ENCODE results near the gene CENPS.
"Not testable (repeated sequence)": the region's sequence is repeated elsewhere in the genome, so short reads cannot be mapped to it uniquely, and the experiment has no call there.

CENPS gene

DNA sequence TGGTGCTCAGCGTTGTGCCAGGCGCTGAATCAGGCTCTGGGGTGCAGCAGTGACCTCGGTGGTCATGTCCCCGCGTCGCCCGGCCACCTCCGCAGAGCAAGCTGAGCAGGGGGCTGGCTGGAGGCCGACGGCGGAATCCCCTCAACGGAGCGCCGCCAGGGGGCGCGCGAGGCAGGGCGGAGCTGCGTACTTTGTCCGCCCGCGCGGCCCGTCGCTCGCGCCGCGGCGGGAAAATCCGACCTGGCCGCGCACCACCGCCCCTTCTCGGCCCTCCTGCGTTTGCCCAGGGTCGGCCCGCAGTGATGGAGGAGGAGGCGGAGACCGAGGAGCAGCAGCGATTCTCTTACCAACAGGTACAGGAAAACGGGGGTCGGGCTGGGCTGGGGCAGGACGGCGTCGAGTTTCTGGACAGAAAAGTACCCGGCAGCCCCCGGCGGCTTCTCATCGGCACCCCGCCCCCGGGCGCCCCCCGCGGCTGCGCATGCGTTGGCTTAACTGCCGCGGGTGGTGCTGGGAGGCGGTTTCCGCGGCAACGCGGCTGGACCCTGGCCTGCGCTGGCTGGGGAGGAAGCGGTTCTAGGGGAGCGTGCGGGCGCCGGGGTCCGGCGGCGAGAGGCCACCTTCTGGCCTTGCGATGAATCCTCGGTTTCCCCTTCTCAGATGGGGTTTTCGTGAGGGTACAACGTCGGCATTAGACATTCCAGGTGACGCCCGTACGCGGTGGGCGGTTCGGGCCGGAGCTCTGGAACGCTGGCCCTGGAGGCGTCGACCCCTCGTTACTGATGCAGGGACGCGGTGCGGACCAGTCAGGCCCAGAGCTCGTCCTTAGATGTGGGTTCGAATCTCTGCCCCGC, at the start of gene CENPS:
TSS of gene CENPS (plus strand) at position 218 of the 854 bp plus-strand sequence. CDS start at position 303, 85 bp downstream.
- peak; percentile 57 for DNase-seq (ENCODE audit: low read depth, low spot score)

DNA sequence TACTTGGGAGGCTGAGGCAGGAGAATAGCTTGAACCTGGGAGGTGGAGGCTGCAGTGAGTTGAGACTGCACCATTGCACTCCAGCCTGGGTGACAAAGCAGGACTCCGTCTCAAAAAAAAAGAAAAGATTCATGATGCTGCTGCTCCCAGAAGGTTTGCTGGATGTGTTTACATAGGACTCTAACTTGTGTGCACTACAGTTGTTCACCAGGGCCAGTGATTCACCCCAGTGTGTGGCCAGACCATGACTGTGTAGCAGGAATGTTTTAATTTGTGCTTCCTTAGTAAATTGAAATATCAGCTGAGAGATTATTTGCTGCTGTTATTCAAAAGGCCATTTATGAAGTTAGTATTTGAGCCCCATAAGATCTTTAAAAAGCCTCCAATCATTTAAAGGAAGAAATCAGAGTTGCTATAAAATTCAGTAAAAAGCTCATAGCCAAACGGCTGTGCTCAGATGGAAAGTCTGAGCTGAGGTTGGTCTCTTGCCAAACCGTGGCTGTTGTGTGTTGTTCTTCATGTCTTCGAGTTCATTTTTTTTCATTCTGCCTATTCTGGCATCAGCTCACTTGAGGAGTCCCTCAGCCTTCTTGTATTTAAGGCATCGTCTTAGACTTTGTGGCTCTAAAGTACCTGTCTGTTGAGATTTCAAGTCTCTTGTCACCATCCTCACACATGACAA, 49.5 kb upstream of the CENPS start:
- DNase-seq (ENCODE audit: low read depth, low spot score), result no peak

DNA sequence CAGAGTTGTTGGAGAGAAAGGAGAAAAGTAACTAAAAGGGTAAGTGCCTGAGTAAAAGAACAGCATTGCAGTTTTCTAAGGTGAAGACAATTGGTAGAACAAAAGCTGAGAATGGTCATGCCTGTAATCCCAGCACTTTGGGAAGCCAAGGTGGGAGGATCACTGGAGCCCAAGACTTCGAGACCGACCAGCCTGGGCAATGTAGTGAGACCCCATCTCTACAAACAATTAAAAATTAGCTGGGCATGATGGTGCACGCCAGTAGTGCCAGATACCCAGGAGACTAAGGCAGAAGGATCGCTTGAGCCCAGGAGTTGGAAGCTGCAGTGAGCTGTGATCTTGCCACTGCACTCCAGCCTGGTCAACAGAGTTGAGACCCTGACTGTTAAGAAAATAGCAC, 46.6 kb upstream of the CENPS start:
- no peak for DNase-seq (ENCODE audit: low read depth, low spot score)

DNA sequence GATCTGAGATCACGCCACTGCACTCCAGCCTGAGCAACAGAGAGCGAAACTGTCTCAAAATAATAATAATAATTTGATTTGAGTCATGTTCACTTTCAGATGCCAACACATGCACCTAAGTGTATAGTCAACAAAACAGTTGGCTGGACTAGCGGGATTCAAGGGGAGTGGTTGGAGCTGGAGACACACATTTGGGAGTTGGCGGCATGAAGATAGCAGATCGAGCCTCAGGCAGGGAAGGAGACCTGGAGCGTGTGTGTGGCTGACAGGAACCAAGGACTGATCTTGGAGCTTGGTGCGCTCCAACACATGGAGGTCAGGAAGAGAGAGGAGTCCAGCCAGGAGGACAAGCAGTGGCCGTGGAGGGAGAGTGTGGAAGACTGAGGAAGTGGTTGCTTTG, 46.0 kb upstream of the CENPS start:
- no peak for DNase-seq (ENCODE audit: low read depth, low spot score)

DNA sequence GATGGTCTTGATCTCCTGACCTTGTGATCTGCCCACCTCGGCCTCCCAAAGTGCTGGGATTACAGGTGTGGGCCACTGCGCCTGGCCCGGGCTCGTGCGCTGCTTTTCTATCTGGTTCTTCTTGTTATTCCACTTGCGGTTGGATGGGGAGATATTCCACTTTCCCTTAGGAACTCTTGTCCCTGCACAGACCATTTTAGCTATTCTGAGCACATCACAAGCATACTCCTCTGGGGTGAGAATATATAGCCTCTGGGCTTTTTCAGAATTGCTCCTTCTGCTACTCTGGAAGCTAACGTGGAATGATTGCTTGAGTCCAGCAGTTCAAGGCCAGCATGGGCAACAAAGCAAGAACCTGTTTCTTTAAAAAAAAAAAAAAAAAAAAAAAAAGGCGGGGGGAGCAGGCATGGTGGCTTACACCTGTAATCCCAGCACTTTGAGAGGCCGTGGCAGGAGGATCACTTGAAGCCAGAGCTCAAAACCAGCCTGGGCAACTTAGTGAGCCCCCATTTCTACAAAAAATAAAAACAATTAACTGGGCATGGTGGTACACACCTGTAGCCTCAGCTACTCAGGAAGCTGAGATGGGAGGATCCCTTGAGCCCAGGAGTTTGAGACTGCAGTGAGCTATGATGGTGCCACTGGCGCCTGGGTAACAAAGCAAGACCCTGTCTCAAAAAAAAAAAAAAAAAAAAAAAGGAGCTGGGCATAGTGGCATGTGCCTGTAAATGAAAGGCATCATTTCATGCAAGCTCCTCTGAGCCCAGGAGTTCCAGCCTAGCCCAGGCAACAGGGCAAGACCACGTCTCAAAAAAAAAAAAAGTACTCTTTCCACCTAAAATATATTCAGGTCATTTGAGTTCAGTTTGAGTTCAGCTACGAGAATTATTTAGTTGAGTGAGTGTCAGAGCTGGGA, 43.2 kb upstream of the CENPS start:
- no peak for DNase-seq (ENCODE audit: low read depth, low spot score)

DNA sequence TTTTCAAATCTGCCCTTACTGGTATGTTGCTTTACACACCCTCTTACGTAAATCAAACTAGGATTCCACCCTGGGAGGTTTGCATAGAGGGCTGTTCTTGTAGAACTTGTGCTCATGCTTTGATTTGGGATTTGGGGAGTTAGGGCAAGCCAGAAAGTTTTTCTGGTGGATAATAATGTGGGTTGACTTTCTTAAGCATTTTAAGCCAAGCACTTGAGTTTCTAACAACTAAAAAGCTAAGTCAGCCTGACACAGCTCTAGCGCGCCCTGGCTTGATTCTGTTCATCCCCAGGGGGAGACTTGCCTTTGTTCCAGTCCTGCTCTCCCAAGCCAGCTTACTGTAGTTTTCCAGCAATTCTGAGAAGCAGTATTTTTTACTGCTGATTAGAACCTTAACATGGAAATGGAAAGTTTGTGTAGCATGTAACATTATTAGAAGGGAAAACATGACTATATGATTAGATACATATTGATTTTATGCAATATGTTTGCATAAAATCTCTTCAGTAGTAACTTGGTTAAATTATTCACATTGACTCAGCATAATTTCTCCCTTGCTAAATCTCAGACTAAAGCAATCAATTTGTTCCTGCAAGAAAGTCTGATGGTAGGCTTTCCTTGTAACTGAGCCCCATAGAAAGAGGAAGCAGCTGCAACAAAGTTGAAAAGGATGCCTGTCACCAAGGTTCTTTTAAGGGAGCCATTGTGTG, 42.4 kb upstream of the CENPS start:
- no peak for DNase-seq (ENCODE audit: low read depth, low spot score)

DNA sequence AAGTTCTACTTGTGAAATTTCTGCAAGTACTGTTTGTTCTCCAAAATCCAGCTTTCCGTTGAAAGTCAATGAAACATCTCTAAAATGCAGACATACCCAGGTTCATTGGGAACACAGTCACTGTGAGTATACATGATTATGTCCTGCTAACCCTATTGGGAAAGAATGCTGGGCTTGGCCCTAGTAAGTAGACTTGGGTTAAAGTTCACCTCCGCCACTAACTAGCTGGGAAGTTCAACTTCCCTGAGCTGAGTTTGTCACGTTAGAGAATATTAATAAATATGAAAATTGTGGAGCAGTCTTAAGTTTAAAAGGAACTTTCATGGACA, 41.9 kb upstream of the CENPS start:
- no peak for DNase-seq (ENCODE audit: low read depth, low spot score)

DNA sequence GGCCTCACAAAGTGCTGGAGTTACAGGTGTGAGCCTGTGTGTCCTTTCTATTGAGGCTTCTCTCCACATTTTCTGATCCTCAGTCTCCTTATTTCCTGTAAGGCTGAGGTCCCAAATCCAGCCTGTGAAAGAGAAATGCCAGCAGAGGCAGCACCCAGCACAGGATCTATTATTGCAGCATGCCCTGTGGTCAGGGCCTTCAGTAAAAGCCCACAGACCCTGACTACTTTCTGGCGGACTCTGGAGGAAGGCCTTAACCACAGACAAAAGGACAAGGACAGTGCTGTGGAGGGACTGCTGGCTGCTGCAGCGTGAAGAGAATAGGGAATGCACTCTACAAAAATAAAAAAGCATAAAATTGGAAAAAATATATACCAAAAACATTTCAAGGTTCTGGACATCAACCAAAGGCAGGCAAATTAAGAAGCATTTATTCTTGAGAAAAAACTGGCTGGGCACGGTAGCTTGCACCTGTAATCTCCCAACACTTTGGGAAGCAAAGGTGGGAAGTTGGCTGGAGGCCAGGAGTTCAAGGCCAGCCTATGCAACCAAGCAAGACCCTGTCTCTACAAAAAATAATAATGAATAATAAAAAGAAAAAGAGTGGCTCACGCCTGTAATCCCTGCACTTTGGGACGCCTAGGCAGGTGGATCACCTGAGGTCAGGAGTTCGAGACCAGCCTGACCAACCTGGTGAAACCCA, 40.8 kb upstream of the CENPS start:
- DNase-seq (ENCODE audit: low read depth, low spot score), result no peak

DNA sequence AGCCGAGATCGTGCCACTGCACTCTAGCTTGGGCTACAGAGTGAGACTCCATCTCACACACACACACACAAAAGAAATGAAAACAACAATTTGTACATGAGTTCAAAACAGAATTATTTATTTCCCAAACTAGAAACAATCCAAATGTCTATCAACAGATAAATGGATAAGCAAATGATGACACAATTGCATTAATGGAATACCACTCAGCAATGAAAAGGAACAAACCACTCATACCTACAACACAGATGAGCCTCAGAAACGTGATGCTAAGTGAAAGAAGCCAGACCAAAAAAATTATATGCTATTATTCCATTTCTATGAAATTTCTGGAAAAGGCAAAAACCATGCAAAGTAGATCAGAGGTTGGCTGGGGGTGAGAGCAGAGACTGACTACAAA, 33.4 kb upstream of the CENPS start:
- DNase-seq (ENCODE audit: low read depth, low spot score), result no peak

DNA sequence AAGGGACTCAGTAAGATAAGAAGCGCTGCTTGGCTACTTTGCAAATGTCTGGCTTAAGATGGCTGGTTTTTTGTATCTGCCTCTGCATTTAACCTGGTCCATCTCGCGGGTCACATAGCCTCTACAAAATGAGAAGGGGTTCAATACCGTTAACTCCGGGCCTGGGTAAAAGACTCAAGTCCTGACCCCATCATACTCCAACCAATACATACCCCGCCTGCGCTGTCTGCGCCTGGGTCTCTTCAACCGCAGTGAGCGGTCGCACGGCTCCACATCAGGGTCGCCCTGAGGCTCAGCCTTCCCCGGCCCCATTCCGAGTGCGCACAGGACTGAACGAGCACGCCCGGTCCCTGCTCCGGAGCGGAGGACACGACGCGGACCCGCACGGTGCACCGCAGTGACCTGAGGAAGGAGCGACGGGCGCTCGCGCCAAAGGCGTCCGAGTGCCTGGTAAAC, 31.9 kb upstream of the CENPS start:
- DNase-seq (ENCODE audit: low read depth, low spot score), result no peak

DNA sequence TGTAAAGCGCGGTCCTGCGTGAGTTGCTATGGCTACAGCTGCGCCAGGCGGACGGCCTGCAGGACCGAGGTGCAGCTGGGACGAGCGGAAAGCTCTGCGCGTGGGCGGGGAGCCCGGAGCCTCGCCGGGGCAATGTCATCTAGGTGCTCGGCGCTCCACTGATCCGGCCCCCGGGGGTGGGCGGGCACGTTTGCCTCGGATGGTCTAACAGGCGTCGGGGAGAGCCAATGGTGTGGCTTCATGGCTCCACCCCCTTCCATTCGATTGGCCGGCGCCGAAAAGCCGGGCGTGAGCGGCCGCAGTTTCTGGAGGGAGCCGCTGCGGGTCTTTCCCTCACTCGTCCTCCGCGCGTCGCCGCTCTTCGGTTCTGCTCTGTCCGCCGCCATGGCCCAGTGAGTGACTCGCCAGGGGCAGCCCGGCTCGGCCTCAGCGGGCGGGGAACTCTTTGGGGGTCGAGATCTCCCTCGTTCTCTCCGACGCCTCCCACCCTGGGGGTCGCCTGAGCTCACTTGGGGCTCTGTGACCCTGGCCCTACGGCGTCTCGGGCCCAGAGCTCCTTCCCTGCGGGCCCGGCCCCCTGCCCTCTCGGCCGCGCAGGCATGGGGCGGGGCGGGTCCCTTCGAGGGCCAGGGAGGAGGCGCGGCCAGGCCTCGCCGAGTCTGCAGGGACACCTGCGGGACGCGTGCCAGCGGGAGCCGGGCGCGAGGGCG, 31.3 kb upstream of the CENPS start, which contains the start of gene PGD:
TSS of gene PGD (plus strand) at position 331 of the 710 bp plus-strand sequence. CDS start at position 385, 54 bp downstream.
- peak; percentile 93 for DNase-seq (ENCODE audit: low read depth, low spot score)

DNA sequence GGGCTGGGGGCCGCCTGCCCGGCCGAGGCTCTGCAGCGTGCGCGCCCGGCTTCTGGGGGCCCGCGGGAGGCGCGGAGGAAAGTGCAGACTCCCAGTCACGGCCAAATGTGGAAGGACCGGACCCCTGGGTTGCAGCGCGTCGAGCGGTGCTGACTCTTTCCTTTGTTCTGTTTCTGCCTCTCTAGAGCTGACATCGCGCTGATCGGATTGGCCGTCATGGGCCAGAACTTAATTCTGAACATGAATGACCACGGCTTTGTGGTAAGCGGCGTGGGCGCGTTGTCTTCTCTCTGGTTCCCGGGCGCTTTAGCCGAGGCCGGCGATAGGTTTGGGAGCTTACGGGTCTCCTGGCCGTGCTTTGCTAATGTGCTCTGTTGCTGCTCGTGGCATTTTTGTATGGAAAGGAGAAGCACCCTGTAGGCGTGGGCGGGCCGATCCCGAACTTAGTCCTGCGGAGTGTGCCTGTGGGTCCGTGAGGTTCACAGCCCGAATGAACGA, 30.7 kb upstream of the CENPS start:
- no peak for DNase-seq (ENCODE audit: low read depth, low spot score)

DNA sequence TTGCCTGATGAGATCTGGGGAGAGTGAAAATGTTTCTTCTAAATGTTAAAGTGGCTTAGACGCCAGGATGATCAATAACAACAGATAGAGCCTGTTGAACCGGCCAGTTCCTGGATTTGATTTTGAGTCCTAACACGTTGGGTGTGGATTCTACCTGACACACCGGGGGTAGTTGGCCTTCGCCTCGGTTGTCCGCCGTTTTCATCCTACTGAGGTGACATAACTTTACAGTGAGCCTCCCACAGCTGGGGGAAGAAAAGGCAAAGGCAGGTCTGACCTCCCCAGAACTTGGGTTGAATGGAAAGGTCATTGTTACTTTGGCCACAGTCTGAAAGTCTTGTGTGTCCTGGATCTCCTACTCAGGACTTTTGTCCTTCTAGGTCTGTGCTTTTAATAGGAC, 30.2 kb upstream of the CENPS start:
- DNase-seq (ENCODE audit: low read depth, low spot score), result no peak

DNA sequence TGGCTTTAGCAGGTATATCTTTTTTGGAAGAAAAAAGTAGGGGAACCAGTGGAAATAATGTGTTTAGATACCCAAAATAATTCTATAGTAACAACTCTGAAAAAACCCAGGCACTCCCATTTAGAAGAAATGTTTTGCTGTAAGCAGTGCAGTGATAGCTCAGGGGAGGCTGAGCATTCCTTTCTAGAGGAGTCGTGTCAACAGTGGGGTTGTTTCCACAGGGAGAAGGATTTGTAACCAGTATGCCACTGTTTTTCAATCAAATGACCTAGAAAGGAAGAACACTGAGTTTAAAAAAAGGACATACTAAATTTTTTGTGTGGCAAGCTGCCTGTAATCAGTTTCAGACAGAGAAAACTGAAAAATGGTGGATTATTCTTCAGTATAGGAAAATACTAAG, 29.0 kb upstream of the CENPS start:
- DNase-seq (ENCODE audit: low read depth, low spot score), result no peak

DNA sequence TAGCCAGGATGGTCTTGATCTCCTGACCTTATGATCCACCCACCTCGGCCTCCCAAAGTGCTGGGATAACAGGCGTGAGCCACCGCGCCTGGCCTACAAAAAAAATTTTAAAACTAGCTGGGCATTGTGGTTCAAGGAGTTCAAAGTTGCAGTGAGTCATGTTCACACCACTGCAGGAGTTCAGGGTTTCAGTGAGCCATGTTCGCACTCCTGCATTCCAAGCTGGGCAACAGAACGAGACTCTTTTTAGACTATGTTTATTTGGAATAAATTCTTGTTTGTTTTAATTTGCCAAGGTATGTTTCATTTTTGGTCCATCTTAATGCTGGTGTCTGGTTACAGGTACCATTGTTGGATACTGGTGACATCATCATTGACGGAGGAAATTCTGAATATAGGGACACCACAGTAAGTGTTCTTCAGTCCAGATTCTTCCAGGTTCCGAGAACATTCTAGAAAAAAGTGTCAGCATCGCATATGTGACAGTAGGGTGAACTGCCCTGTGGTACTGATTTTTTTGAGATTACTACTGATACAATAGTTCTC, 27.4 kb upstream of the CENPS start:
- DNase-seq (ENCODE audit: low read depth, low spot score), result peak; percentile 46

DNA sequence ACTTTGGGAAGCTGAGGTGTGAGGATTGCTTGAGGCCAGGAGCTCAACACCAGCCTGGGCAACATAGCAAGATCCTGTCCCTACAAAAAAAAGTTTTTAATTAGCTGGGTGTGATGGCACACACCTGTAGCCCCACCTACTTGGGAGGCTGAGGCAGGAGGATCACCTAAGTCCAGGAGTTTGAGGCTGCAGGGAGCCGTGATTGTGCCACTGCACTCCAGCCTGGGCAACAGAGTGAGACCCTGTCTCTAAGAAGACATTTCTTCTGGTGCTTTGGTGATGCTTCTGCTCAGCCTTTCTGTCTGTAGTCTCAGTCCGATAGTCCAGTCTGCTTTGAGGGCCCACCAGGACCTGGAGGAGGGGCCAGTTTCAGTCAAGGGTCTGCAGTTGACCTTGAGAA, 23.0 kb upstream of the CENPS start:
- no peak for DNase-seq (ENCODE audit: low read depth, low spot score)

DNA sequence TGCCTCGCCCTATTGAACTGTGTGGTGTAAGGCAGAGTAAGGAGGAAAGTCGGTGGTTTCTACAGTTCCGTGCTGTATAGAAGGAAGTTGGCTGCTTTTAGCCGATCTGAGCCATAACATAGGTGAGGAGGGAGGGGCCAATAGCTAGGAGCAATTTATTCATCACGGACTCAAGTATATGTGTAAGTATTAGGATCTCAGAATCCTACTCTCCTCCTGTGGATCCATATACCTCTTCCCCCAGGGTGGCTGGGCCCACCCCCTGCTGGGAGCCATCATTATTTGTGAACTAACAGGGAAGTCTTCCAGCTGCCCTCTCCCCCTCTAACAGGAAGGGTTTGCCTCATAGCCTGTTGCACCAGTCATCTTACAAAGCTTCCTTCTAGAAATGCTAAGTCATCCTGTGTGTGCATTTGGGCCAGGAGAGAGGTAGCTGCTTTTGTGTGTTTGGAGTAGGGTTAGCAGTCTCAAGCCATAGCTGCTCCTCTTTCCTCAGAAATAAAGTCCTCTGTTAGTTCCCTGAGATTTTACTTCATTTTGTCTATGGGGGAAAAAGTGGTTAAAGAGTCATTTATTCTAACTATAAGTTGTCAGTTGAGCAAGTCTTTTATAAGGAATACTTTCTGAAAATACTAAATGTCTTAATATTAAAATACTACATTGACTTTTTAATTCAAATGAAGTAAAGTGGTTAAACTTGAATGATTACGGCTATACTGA, 14.9 kb upstream of the CENPS start:
- DNase-seq (ENCODE audit: low read depth, low spot score), result no peak

DNA sequence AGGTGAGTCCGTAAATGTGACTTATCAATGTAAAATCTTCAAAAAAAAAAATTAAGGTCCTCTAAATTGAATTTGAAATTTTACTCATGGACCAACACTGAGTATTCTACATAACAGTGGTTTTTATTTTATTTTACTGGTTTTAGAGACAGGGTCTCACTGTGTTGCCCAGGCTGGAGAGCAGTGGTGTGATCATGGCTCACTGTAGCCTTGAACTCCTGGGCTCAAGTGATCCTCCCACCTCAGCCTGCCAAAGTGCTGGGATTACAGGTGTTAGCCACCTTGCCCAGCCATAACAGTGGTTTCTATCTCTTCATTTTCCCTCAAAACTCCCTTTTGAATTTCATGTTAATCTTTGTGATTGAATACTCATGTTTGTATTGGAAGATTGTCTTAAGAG, 14.3 kb upstream of the CENPS start:
- not testable (repeated sequence) for DNase-seq (ENCODE audit: low read depth, low spot score)

DNA sequence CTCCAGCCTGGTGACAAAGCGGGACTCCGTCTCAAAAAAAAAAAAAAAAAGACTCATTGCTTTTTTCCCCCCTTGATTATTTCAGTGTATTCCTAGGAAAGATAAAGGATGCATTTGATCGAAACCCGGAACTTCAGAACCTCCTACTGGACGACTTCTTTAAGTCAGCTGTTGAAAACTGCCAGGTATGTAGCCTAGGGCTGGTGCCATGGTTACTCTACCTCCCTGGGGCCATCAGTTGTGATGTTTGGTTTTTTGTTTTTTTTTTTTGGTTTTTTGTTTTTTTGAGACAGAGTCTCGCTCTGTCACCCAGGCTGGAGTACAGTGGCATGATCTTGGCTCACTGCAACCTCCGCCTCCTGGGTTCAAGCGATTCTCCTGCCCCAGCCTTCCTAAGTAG, 11.5 kb upstream of the CENPS start:
- DNase-seq (ENCODE audit: low read depth, low spot score), result not testable (repeated sequence)
